Stimulated activated CD8-positive, alpha-beta memory T cell treated with anti-CD3 and anti-CD28 coated beads, Interleukin-15, amount 100 ng/mL, for 1 hour (primary cell): Measurements from ENCODE around the gene ECE2.
"Not testable (repeated sequence)": the region's sequence is repeated elsewhere in the genome, so short reads cannot be mapped to it uniquely, and the experiment has no call there.

Experiments used
- DNase-seq: peaks from one replicate; pipeline ENCODE4 v3.0.0-alpha.2; 2020; ENCODE audit warnings: low read depth

Gene ECE2

GRCh38 chr3:184336547-184337398, 61.0 kb downstream of the ECE2 start:
- no peak for DNase-seq

- DNase-seq: no peak
These were observed 61.5 kb downstream of the ECE2 start, which contains the start of gene FAM131A for GRCh38 chr3:184337399-184337714. Gene FAM131A, plus strand, starts transcription at chr3:184337600. Its CDS starts 31 bp downstream, at chr3:184337631.

GRCh38 chr3:184337981-184338380, 62.2 kb downstream of the ECE2 start:
- no peak for DNase-seq

GRCh38 chr3:184338511-184338945, 62.7 kb downstream of the ECE2 start:
- DNase-seq: no peak

- DNase-seq: no peak
These were observed 63.2 kb downstream of the ECE2 start for GRCh38 chr3:184339001-184339400.

GRCh38 chr3:184339451-184340135, 63.8 kb downstream of the ECE2 start:
- not testable (repeated sequence) for DNase-seq

GRCh38 chr3:184341925-184342324, 66.1 kb downstream of the ECE2 start:
- no peak for DNase-seq
